Measurements from ENCODE around the gene EXOC4. TPM values are rescaled to one million over a fixed set of nuclear protein-coding genes. Genes with fewer than 3 reads are reported as not detected.

Gene EXOC4
- total and polyA plus RNA-seq, 2 of the 8 experiments (the other 6 are each of a cell fraction or from before 2014, with no cell fraction given), result 27.0 to 67.3 TPM

DNA sequence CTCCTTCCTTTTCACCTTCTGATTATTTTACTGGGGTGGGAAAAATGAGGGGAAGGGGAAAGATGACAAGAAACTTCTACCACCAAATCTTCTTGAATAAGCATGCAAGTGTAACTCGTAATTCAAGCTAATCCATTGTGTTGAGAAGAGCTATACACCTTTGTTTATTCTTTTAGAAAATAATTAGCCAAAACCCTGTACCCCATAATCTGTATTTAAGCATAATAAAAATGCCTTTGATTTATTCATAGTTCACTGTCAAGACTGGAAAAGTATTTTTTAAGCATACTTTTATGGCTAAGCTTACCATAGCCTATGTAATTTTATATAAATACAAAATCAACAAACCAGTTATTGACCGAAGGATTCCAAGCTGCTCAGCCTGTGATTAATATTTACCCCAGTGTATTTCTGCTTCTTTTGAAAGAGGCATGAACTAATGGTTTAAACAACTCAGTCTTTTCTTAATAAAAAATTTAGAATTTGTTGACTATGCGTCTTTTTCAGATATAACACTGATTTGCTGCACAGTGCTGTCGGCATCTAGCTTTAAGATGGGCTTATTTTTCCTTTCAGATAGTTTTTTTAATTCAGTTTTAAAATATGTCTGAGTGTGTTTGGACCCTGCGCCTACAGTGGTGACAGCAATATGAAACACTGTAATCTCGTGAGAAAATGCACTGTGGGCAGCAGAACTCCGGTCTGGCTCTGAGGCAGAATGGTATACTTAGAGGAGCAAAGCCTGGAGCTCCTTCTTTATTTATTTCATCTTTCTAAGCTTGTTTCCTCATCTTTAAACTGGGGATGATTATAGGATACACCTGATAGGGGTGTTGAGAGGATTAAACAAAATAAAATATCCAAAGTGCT, 635.4 kb downstream of the EXOC4 start (continued):
- TF ChIP-seq SIX5 (IDR thresholded peaks at IDR 0.05; ENCODE audit: low read depth, low read length) (no peak), KDM1A (IDR thresholded peaks at IDR 0.05; ENCODE audit: borderline replicate concordance, low read length) (no peak)
